HG03575 (cell line): ENCODE measurements around the gene ZDHHC8.

Experiments used
- ATAC-seq: cut with Tn5 transposase; IDR thresholded peaks from one replicate; pipeline ENCODE4 v1.9.1; 2021; ENCODE audit not compliant: unreplicated experiment, insufficient number of reproducible peaks, low FRiP score; ENCODE audit errors: extremely low read depth

ZDHHC8 gene

DNA sequence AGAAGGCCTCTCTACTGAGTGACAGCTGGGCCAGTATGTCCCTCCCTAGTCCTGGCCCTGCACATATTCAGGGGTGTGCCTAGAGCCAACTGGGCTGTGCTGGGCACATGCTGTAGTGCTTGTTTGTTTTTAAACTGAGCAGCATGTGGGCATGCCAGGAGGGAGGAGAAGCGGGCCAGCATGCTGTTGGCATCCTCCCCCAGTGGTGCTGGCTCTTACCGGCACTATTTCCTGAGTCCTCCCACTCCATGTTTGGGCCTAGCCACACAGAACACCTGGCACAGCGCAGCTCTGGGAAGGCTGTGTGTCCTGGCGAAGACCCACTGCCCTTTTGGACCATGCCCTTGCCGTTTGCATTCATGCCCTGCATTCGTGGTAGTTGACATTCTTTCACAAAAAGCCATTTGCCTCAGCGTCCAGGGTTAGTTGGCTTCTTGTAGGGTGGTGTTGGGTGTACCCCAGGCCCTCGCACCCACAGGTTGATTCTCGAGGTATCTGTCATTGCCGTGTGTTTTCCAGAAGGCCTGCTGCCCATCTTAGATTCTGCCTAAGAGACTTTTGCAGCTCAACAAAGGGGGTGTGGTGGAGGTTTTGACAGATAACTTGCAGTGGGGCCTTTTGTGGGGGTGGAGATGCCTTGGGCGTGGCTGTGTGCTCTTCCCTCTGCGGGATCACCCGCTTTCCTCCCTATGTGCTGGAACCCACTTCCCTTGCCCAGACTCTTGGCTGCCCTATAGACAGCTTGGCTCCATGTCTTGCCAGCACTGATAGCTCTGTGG is 38.0 kb upstream of the ZDHHC8 start:
- ATAC-seq, result no peak

GRCh38 chr22:20094197-20094807 is 37.3 kb upstream of the ZDHHC8 start:
- ATAC-seq, result no peak

DNA sequence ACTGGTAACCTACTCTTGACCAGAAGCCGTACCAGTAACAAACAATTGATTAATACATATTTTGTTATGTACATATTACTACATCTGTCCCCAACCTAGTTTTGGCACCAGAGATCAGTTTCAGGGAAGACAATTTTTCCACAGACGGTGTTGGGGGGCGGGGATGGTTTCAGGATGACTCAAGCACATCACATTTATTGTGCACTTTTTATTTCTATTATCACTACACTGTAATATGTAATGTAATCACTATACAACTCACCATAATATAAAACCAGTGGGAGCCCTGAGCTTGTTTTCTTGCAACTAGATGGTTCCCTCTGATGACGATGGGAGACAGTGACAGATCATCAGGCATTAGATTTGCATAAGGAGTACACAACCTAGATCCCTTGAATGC is 36.1 kb upstream of the ZDHHC8 start:
- no peak for ATAC-seq

- no peak for ATAC-seq
These were observed 34.8 kb upstream of the ZDHHC8 start for GRCh38 chr22:20096574-20097420.

DNA sequence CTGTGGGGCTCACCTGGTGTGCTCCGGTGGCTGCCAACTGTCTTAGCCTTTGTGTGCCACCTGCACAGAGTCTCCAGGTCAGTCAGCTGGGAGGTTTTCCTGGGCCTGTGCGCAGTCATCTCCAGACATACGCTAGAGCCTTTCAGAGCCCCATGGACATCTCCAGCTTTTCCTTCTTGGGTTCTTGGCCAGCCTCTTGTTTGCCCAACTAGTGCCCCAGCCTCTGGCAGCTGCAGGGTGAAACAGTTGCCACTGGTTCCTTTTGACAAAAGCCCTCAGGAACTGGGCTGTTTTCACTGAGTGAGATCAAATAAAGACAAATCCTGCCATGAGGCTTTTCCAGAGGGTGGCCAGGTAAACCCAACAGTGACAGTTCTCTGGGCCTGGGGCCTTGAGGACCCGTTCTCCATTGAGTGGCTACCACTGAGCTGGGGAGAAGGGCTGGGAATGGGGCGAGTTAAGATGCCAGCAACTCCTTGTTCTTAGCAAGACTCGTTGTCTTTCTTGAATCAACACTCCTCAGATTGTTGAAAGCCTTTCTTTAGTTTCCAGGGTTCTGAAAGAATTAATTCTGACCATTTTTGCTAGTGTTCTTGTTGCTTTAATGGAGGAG is 32.4 kb upstream of the ZDHHC8 start:
- no peak for ATAC-seq

DNA sequence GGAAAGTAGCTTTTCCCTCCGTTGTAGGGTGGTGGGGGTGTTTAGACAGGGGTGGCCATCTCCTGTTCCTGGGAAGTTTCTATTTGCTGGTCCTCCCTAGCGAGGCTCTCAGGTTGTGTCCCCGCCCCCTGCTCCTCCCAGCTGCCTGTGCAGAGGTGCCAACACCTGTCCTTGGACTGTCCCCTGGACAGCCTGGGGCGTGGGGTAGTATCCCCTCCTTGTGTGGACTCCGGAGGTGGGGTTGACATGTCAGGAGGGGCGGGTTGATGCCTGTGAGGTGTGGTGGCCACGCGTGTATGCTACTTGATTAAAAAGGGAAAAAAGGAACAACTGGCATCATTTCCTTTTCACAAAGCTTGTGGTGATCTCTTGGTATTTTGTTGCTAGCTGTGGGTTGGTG is 30.0 kb upstream of the ZDHHC8 start:
- no peak for ATAC-seq

DNA sequence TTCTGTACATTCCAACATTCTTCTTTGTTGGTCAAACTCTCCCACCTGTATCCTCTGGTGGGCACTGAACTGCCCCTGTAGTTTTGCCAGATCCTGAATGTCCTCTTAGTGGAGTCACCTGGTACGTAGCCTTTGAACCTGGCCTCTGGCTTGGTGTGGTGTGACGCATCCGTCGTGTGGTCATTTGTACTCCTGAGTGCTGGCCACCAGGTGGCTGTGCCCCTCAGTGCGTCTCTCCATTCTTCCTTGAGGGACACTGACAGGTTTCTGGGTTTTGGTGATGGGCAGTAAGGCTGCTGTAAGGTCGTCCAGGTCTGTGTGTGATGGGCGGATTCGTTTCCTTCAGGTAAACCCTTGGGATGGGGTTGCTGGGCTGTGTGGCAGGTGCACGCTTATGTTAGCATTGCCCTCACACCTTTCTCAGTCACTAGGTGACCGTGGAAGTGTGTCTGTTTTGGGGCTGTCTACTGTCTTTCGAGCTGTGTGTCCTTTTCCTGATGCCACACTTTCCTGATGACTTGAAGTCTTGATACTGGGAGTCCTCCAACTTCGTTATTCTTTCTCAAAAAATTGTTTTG is 29.3 kb upstream of the ZDHHC8 start:
- ATAC-seq, result no peak

DNA sequence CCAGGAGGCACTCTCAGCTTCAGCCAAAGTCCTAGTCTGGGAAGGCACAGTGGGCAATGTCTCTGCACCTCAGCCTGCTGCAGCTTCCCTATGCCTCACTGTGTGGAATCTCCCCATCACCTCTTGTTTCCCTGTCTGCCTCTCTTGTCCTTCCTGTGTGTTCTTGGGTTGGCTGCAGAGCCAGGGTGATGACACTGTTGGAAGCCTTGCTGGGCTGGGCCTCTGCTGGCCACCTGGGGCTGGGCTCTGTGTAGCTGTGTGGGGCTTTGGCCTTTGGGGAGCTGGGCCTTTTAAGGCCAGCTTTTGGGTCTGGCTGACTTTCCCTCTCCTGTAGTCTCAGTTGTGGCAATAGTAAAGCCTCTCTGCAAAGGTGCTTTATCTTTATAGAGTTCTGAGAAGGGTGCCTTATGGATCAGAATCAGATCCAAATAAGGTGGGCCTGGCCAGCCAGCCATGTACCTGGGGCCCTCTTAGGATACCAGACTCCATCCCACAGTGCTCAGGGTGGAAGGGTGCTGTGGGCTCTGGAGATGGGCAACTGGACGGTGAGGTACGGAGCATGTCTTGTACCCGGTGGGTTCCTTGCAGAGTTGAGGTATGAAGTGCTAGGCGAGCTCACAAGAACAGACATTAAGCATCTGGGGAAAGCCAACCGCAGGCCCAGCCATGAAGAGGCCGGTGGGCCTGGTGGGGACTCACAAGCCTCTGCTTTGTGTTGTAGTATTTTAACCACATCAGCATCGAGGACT is 26.0 kb upstream of the ZDHHC8 start:
- ATAC-seq, result no peak

DNA sequence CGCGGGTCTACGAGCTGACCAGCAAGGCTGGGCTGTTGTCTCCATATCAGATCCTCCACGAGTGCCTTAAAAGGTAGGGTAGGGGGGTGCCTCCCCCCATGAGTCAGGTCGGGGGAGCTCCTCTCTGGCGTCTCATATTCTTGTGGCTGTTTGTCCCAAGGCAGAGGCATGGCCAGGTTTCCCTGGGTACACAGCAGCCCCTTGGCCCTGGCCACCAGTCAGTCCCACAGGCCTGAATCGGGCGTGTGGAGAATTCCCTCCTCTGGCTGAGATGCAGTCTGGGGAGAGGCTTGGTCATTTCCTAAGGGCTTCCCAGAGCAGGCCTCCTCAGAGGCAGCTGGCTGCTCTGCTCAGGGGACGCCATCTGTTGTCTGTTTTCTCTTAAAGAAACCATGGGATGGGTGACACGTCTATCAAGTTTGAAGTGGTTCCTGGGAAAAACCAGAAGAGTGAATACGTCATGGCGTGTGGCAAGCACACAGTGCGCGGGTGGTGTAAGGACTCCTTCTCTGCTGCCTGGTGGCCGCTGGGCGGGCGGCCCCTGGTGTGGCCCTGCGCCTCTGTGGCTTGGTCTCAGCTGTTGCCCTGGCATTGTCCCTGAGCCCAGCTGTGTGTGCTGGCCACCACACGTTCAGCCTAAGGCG is 25.3 kb upstream of the ZDHHC8 start:
- ATAC-seq, result no peak

DNA sequence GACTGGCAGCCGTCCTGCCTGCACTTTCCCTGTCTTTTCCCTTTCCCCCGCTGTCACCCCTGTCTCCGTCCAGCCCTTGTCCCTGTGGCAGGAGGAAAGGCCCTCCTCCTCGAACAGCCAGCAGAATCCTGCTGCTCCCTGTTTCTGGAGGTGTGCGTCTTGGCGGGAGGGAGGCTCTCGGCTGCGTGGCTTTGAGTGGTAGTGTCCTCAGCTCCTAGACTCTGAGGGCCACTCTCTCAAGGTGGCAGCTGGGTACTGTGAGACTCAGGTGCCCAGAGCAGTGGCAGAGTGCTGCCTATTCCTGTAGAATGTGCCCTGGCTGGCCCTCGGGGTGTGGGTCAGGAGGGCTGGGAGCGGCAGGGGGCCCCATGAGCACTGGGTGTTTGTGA is 24.8 kb upstream of the ZDHHC8 start:
- ATAC-seq, result no peak

- ATAC-seq, result no peak
These were observed 24.1 kb upstream of the ZDHHC8 start for GRCh38 chr22:20107471-20107901.

- ATAC-seq, result no peak
These were observed 23.4 kb upstream of the ZDHHC8 start for GRCh38 chr22:20107951-20108756.

GRCh38 chr22:20108757-20109230 is 22.8 kb upstream of the ZDHHC8 start:
- ATAC-seq, result no peak

GRCh38 chr22:20109411-20110358 is 21.9 kb upstream of the ZDHHC8 start:
- ATAC-seq, result no peak

DNA sequence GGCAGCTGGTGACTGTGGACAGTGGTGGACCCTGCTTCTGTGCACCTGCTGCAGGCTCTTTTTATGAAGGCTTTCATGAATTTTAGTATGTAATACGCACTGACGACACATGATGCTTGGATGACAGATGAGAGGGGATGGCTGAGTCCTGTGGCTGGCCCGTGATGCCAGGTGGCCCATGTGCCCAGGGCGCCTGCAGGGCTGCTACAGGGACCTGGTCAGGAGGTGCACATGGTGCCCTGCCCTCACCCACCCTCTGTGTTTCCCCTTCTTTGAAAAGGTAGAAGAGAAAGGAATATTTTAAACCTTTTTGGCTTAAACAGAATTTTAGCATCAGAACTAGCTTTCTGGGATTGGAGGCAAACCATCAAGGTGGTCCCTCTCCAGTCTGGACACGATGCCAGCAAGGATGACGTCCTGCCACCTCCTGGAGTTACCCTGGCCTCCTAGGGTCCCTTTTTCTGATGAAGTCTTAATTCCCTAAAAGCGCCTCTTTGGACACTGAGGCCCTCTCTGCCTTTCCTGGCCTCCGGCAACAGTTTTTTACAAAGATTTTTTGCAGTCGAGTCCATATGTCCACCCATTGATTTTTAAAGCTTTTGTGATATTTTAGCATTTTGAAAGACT is 21.1 kb upstream of the ZDHHC8 start:
- no peak for ATAC-seq
